GM19351 (cell line): ENCODE data around the gene IMMP2L.
A peak's percentile ranks its signal among the peaks of the same experiment; 100 is the strongest.
"Not testable (repeated sequence)": the region's sequence is repeated elsewhere in the genome, so short reads cannot be mapped to it uniquely, and the experiment has no call there.

Experiments used
- ATAC-seq: cut with Tn5 transposase; IDR thresholded peaks from one replicate; pipeline ENCODE4 v1.9.1; 2021; ENCODE audit warnings: mild to moderate bottlenecking, moderate library complexity; ENCODE audit not compliant: unreplicated experiment

The IMMP2L gene

DNA sequence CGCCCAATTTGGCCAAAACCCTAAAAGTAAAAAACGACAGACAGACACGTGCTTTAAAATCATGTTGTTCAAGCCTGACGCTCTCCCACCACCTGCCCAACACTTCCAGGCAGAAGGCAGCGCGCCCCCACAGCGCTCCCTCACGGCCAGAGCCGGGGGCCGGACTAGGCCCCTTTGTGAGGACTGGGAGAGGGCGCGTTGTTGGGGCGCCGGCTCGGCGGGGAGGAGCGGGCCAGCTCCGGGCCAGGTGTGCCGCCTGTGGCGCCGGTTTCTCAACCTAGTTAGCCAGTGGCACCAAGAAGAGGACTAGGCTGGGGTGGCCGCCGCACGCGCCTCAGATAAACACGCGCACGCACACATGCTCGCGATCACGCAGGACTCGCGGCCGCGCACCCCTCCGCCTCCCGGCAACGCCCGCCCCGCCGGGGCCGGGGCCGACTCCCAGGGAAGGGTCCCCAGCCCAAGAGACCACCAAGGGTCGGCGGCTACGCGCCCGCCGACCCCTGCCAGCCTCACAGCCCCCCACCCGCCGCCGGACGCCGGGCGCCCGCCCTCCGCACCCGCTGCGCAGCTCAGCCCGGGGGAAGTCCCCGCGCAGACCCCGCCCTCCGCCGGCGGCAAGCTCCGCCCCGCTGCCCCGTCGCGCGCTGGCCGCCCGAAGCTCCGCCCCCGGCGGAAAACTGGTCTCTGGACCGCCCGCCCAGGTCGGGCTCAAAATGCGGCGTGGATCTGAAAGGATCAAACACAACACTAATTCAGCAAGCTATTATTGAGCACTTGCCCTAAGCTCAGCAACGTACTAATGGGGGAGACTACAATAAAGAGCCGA, at the start of gene IMMP2L:
Gene IMMP2L, minus strand, starts transcription at position 589 of the 829 bp plus-strand sequence.
- peak; percentile 67 for ATAC-seq

DNA sequence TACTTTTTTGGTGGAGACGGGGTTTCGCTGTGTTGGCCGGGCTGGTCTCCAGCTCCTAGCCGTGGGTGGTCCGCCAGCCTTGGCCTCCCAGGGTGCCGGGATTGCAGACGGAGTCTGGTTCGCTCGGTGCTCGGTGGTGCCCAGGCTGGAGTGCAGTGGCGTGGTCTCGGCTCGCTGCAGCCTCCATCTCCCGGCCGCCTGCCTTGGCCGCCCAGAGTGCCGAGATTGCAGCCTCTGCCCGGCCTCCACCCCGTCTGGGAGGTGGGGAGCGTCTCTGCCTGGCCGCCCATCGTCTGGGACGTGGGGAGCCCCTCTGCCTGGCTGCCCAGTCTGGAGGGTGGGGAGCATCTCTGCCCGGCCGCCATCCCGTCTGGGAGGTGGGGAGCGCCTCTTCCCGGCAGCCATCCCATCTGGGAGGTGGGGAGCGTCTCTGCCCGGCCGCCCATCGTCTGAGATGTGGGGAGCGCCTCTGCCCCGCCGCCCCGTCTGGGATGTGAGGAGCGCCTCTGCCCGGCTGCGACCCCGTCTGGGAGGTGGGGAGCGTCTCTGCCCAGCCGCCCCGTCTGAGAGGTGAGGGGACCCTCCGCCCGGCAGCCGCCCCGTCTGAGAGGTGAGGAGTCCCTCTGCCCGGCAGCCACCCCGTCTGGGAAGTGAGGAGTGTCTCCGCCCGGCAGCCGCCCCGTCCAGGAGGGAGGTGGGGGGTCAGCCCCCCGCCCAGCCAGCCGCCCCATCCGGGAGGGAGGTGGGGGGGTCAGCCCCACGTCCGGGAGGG, 47.4 kb upstream of the IMMP2L start:
- not testable (repeated sequence) for ATAC-seq

DNA sequence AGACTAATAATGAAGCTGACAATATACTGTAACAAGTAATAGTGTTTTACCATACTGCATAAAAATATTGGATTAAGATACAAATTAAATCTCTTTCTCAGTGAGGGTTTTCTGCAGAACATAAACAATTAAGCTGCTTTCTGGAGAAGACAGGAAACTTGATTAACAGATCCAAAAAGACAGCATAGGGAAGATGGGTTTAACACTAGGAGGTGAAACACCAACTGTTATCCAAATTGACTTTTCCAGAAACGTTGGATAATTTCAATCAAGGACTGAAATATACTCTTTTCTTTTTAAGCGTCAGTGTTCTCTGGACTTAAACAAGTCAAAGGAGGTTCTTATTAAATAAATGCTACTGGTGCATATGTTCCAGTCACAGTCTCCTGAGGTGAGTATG, 45.3 kb upstream of the IMMP2L start:
- ATAC-seq = no peak

DNA sequence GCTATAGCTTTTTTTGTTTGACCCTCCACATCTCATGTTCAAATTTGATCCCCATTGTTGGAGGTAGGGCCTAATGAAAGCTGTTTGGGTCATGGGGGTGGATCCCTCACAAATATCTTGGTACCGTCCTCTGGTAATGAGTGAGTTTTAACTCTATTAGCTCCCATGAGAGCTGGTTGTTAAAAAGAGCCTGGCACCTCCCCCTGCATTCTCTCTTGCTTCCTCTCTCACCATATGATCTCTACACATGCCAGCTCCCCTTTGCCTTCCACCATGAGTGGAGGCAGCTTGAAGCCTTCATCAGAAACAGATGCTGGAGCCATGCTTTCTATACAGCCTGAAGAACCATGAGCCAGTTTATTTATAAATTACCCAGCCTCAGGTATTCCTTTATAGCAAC, 43.0 kb upstream of the IMMP2L start:
- no peak for ATAC-seq

DNA sequence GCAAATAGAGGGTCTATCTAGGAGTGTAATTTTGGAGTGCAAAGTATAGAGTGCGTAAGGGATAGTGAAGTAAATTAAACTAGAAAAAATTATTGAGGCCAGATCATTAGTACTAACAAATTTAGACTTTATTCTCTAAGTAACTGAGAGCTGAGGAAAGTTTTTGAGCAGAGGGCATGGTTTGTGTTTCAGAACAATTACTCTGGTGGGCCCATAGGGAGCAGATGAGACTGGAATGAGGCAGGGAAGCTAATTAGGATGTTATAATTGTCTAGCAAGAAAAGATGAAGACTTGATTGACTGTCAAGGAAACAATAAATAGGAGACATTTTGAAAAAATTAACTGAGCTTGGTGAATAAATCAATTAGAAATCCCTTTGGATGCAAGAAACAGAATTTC, 37.8 kb upstream of the IMMP2L start:
- no peak for ATAC-seq

DNA sequence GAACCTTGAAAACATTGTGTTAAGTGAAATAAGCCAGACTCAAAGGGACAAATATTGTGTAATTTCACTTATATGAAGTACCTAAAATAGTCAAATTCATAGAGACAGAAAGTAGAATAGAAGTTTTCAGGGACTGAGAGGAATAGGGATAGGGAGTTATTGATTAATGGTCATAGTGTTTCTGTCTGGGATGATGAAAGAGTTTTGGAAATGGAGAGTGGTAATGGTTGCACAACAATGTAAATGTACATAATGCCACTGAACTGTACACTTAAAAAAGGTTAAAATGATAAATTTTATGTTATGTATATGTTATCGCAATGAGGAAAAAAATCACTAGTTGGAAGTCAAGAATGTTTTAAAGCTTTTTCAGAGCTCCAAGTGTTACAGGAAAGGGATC, 33.5 kb upstream of the IMMP2L start:
- ATAC-seq = no peak

DNA sequence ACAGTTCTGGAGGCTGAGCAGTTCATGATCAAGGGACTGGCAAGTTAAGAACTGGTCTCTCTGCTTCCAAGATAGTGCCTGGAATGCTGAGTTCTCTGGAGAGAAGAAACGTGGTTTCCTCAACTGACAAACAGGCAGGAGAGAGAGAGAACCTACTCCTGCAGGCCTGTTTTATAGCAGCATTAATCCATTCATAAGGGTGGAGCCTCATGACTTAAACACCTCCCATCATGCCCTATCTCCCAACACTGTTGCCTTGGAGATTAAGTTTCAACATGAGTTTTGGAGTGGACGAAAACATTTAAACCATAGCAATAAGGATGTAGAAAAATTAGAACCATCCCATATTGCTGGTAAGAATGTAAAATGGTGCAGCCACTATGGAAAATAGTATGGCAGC, 32.3 kb upstream of the IMMP2L start:
- ATAC-seq = no peak

DNA sequence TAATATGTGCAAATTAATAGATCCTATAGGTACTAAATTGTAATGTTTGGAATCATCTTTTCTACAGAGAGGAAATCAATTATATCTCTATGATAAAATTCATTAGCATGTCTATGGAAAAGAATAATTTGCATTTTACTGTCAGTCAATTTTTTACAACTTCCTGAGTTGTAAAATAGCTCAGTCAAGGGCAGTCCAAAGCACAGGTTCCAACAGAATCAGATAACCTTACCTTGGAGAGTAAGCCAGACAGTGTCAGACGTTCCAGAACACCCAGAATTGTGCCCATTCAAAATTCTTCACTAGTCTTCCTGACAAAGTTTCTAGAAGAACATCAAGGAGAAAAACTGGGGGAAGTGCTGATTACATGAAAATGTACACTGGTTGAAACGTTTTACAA, 31.1 kb upstream of the IMMP2L start:
- no peak for ATAC-seq

DNA sequence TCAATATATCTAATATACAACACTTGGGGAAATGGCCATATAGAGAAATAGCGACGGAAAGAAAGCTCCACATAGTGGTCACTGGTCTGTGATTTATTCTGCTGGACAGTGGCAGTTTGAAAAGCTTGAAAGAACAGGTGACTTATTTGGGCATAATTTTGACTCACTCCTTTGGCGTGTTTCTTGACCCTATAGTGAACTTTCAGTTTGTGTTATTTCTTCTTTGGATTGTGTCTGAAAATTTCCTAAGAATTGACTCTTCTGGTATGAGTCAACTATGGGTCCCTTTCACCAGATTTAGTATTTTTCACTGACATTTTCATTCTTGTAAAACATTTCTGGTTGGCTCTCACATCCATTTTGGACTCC, 25.8 kb upstream of the IMMP2L start:
- ATAC-seq = peak; percentile 69

DNA sequence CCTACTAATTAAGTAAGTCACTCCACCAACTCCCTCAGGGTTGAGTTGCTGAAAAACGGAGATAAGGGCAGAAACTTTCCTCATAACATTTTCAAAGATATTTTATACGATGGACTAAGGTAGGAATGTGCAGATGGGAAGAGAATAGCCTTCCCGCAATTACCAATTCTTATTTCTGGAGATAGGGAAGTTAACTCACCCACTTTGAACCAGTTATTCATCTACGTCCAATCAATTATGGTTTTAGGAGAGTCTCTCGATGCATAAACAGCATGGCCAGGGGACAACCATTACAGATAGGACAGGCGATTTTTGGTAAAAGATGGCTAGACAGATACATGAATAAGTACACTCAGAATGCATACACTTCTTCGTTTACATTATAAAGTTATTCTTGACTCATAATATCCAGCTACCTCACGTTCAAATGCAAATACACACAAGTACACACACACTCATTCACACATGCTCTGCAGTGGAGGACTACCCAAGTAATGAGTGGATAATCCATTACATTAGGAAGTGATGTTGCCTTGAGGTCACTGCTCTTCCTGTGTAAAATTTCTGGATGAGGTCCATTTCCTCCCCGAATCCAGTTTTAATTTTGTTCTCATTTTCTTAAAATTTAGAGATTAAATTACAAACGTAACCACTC, 25.2 kb upstream of the IMMP2L start:
- no peak for ATAC-seq

DNA sequence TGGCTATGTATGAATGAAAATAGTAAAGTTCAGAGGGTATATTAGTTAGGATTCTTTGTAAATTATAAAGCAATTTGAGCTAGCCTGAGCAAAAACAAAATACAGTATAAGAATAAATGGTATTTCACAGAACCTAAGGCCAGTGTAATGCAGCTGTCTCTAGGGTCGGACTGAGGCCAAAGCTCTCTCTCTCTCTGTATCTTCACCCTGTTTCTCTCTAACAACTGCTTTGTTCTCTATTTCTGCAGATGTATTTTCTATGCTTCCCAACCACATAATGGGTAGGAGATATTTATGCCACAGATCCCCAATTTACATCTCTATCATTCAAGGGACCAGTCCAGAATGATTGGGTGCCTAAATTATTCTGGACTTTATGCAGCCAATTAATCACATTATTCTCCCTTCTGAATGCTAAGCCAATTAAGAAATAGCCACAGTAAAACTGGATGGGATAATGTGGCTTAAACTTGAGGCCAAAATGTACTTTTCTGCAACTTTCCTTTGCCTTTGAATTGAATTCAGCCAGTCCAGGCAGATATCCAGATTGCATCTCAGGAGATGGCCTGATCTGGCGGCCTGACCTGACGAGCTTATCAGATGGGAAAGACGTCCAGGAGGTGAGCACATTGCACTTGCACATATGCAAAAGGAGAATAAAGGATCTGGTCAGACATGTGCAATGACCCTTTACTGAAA, 24.6 kb upstream of the IMMP2L start:
- ATAC-seq = no peak

DNA sequence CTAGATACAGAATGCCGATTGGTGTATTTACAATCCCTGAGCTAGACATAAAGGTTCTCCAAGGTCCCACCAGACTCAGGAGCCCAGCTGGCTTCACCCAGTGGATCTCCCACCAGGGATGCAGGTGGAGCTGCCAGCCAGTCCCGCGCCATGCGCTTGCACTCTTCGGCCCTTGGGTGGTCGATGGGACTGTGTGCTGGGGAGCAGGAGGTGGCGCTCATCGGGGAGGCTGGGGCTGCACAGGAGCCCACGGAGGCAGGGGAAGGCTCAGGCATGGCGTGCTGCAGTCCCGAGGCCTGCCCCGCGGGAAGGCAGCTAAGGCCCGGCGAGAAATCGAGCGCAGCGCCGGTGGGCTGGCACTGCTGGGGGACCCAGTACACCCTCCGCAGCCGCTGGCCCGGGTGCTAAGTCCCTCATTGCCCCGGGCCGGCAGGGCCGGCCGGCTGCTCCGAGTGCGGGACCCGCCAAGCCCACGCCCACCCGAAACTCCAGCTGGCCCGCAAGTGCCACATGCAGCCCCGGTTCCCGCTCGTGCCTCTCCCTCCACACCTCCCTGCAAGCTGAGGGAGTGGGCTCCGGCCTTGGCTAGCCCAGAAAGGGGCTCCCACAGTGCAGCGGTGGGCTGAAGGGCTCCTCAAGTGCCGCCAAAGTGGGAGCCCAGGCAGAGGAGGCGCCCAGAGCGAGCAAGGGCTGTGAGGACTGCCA, 19.6 kb upstream of the IMMP2L start:
- not testable (repeated sequence) for ATAC-seq

DNA sequence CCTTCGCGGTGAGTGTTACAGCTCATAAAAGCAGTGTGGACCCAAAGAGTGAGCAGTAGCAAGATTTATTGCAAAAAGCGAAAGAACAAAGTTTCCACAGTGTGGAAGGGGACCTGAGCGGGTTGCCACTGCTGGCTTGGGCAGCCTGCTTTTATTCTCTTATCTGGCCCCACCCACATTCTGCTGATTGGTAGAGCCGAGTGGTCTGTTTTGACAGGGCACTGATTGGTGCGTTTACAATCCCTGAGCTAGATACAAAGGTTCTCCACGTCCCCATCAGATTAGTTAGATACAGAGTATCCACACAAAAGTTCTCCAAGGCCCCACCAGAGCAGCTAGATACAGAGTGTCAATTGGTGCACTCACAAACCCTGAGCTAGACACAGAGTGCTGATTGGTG, 18.9 kb upstream of the IMMP2L start:
- not testable (repeated sequence) for ATAC-seq

DNA sequence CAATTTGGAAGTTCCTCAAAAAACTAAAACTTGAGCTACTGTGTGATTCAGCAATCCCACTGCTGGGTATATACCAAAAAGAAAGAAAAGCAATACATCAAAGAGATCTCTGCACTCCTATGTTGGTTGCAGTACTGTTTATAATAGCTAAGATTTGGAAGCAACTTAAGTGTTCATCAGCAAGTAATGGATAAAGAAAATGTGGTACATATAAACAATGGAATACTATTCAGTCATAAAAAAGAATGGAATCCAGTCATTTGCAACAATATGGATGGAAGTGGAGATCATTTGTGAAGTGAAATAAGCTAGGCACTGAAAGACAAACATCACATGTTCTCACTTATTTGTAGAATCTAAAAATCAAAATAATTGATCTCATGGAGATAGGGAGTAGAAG, 16.5 kb upstream of the IMMP2L start:
- no peak for ATAC-seq

DNA sequence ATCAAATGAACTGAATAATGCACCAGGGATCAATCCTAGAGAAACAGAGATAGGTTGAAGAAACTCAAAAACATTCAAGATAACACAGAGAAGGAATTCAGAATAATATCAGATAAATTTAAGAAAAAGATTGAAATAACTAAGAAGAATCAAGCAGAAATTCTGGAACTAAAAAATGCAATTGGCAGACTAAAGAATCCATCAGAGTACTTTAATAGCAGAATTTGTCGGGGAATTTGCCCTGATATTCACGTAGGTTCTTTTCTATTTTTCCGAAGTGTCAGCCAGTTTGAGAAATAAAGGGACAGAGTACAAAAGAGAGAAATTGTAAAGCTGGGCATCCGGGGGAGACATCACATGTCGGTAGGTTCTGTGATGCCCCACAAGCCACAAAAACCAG, 9.4 kb upstream of the IMMP2L start:
- ATAC-seq = no peak

DNA sequence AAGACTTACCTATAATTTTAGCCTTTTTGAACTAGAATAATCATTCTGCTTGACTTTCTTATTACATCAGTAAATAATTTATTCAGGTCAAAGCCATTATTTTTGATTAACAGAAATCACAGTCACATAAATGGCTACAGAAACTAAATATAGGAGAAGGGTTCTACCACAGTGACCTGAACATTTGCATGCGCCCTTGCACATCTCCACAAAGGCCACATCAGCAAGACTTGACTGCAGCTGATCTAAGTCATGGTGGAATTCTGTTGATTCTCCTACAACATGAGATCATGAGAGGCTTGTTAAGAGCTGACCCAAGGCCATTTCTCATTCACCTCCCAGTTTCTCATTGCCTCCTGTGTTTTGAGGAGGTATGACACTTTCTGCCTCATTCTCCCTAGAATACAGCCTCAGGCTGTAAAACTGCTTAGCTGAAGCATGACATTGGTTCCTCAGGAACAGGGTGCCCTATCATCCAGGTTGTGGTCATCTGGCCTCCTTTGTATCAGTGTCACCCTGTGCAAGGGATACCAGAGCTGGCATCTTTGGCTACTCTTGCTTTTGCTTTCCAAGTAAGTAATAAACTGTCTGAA, 6.7 kb upstream of the IMMP2L start:
- ATAC-seq = peak; percentile 90

DNA sequence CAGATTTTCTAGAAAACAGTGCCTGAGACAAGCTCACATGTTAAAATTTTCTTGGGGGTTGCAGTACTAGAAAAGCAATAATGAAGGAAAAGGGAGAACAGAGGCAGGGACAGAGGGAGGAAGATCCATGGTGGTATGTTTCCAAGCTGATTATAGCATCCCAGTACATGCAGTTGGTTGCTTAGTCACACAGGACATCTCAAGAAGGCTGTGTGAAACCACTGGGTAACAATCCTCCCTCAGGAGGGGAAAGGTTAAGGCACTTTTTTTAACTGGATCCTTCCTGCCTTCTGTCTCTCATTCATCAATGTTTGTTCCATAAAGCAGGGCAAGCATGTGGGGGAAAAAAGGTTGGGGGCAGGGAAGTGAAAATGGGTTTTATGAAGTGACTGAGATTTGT, 6.1 kb upstream of the IMMP2L start:
- peak; percentile 32 for ATAC-seq

DNA sequence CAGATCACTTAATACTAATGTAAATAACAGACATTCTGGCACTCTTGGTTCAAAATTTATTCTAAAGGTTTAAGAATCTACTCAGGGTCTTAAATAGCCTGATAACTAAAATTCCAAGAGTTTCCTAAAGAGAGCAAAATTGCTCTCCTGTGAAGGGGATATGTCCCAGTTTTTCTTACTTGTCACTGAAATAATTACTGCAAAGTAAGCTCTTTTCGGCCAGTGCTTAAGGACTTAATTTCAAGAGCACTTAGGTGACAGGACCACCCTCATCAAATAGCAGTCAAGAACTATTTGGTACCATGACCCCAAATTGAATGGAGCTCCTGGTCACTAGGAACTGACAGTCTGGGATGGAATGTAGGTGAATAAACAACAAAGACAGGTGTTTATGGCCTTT, 1.8 kb upstream of the IMMP2L start:
- ATAC-seq = no peak

DNA sequence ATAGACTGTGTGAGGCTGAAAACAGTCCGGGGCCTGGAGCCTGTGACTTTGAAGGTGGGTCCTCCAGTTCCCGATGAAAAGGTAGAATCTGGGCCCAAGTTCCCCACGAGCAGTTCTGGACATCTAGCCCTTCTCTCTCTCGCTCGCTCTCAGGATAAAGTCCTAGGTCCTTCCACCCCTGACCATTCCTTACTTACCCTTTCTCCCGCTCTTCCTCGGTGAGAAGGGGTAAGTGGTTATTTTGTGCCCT, 713 bp downstream of the IMMP2L start:
- ATAC-seq = no peak
